OCI-LY7 (cell line): ENCODE data around the gene AKR1E2. TPM values are rescaled to one million over a fixed set of nuclear protein-coding genes. Genes with fewer than 3 reads are reported as not detected.

Experiments used
- BruUV-seq: library from RNA; stranded (reverse); fragments of 400-500 nt; replicated peaks from 2 replicates; lab custom pipeline; 2021; lab: Mats Ljungman, UMichigan
- CTCF ChIA-PET: fragments of 300-600 bp; sonication (Branson Sonifier 250); formaldehyde crosslinking; loops from one replicate; lab custom pipeline; 2022; ENCODE audit warnings: antibody characterized with exemption; ENCODE audit not compliant: unreplicated experiment; lab: Charles Lee
- POLR2A ChIA-PET: fragments of 300-600 bp; sonication (Branson Sonifier 250); formaldehyde crosslinking; loops from one replicate; lab custom pipeline; 2022; ENCODE audit warnings: antibody characterized with exemption; lab: Charles Lee
- DNase-seq: peaks from one replicate; pipeline ENCODE4 v3.0.0-alpha.2; 2015; ENCODE audit warnings: low spot score
- H2AFZ ChIP-seq: fragments of 200-600 bp; sonication (generic), shearing (Covaris generic); 2 replicates; pipeline ENCODE4 v1.6.1; 2014; ENCODE audit warnings: mild to moderate bottlenecking, antibody characterized with exemption, low read length, moderate library complexity
- H3K27ac ChIP-seq: fragments of 200-600 bp; sonication (generic); 2 replicates; pipeline ENCODE4 v1.5.1; 2014; ENCODE audit warnings: mixed run types, low read depth, mild to moderate bottlenecking, moderate library complexity, low read length, inconsistent platforms; ENCODE audit not compliant: poor library complexity, severe bottlenecking
- H3K36me3 ChIP-seq: fragments of 200-600 bp; sonication (generic); 2 replicates; pipeline ENCODE4 v1.6.1; 2014; ENCODE audit warnings: mild to moderate bottlenecking, antibody characterized with exemption, low read length, moderate library complexity, mixed read lengths; ENCODE audit not compliant: insufficient read depth
- H3K4me1 ChIP-seq: fragments of 200-600 bp; sonication (generic); 2 replicates; pipeline ENCODE4 v1.5.1; 2014; ENCODE audit warnings: mild to moderate bottlenecking, low read length; ENCODE audit not compliant: insufficient read depth, poor library complexity, severe bottlenecking
- H3K4me2 ChIP-seq: fragments of 200-600 bp; sonication (generic); 2 replicates; pipeline ENCODE4 v1.6.1; 2014; ENCODE audit warnings: mild to moderate bottlenecking, low read length
- H3K4me3 ChIP-seq: fragments of 200-600 bp; sonication (generic); 2 replicates; pipeline ENCODE4 v1.5.1; 2014; ENCODE audit warnings: mild to moderate bottlenecking, low read depth, low read length; ENCODE audit not compliant: poor library complexity, severe bottlenecking
- H3K79me2 ChIP-seq: fragments of 200-600 bp; sonication (generic); 2 replicates; pipeline ENCODE4 v1.6.1; 2016; ENCODE audit warnings: low read depth, mild to moderate bottlenecking, low read length, moderate library complexity, mixed read lengths; ENCODE audit not compliant: insufficient read depth
- H3K9me2 ChIP-seq: fragments of 200-600 bp; sonication (generic); 2 replicates; pipeline ENCODE4 v1.6.1; 2016; ENCODE audit warnings: mild to moderate bottlenecking, low read length, mixed read lengths; ENCODE audit not compliant: insufficient read depth
- H3K9me3 ChIP-seq: fragments of 200-600 bp; sonication (generic); 2 replicates; pipeline ENCODE4 v1.6.1; 2014; ENCODE audit warnings: mild to moderate bottlenecking, mixed run types, low read length, mixed read lengths
- H4K20me1 ChIP-seq: fragments of 200-600 bp; sonication (generic); 2 replicates; pipeline ENCODE4 v1.6.1; 2014; ENCODE audit warnings: mild to moderate bottlenecking, antibody characterized with exemption, low read length, moderate library complexity, mixed read lengths; ENCODE audit not compliant: insufficient read depth
- EZH2phosphoT487 ChIP-seq: fragments of 200-600 bp; sonication (generic); IDR thresholded peaks from 2 replicates; pipeline ENCODE4 v1.6.1; 2018; ENCODE audit warnings: low read depth, borderline replicate concordance, mild to moderate bottlenecking, mixed run types, antibody characterized with exemption, low read length, moderate library complexity, mixed read lengths
- intact Hi-C: fragments of 100-400 bp; cut with micrococcal nuclease; formaldehyde crosslinking; loops from one replicate; pipeline ENCODE4 v1.10.0; 2022; ENCODE audit not compliant: unreplicated experiment
- total RNA-seq, 2 experiments: library from RNA; depleted of rRNA in 1 of 2; stranded (reverse); fragments of >200 nt in 1 of 2; shearing (Covaris generic) in 1 of 2; gene quantifications; 2 replicates each; pipeline ENCODE4 v1.2.3, GENCODE V29; 2014 to 2022
- TF ChIP-seq, protein P1 (sequence below): fragments of 200-600 bp; sonication (generic); conservative IDR thresholded peaks from 2 replicates; pipeline ENCODE4 v1.5.1; 2014; ENCODE audit warnings: mild to moderate bottlenecking, antibody characterized with exemption, low read length, moderate library complexity, mixed read lengths

The AKR1E2 gene
- total RNA-seq, 2 experiments from 2014 or later, result not detected

DNA sequence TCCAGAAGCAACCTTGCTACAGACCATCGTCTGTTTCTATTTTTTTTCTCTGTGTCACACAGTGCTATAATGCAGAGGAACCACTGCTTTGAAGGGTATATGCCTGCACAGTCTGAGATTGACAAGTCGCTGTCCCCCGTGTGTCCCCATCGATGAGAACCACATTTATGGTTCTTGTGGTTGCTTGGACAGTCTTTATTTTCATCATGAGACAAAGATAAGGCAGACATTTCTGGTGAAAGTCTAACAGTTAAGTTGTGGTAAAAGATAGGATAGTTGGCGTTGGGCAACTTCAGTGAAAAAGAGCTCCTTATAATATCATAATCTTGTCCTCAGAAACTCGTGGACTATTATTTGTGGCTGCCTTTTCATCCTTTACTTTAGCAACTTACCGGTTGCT, 6.3 kb upstream of the AKR1E2 start:
- POLR2A ChIA-PET, result interaction anchor here (0.5 to 1.4 kb wide), 2 partner anchors 13 to 60 kb away, joined by 3 read pairs; no protein-coding TSS in a partner anchor
- no TSS peak for BruUV-seq
- intact Hi-C loops, result no loop called here

DNA sequence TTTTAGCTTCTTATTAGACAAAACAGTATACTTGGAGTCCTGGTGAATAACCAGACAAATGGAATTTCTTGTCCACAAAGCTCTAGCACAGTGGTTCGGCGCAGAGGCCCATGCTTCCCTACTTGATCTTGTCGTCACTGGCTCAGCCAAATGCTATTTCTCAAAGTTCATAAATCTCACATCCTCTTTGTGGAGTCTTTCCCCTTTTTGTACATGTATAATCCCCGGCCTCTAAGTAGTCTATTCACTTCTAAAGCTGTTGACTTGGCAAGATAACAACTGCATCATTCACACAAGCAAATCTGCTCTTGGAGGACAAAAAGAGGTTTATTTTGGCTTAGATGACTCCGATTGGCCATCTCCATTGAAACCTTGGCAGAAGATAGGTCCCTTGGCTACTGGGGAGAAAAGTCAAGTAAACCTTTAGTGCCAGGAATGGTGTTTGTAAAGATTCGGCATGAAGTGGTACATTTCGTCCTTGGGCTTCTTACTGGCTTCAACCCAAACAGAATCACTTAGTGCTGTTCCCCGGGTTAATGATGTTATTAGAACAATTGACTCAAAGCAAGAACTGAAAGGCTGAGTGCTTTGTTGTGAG, 5.1 kb upstream of the AKR1E2 start:
- H3K9me2 ChIP-seq, result no peaks in the 10 kb centered on the region
- TF ChIP-seq EZH2phosphoT487, result no peak
- TF ChIP-seq, protein P1, sequence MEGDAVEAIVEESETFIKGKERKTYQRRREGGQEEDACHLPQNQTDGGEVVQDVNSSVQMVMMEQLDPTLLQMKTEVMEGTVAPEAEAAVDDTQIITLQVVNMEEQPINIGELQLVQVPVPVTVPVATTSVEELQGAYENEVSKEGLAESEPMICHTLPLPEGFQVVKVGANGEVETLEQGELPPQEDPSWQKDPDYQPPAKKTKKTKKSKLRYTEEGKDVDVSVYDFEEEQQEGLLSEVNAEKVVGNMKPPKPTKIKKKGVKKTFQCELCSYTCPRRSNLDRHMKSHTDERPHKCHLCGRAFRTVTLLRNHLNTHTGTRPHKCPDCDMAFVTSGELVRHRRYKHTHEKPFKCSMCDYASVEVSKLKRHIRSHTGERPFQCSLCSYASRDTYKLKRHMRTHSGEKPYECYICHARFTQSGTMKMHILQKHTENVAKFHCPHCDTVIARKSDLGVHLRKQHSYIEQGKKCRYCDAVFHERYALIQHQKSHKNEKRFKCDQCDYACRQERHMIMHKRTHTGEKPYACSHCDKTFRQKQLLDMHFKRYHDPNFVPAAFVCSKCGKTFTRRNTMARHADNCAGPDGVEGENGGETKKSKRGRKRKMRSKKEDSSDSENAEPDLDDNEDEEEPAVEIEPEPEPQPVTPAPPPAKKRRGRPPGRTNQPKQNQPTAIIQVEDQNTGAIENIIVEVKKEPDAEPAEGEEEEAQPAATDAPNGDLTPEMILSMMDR, result no peak
- no peaks in the 10 kb centered on the region for H3K9me3 ChIP-seq
- CTCF ChIA-PET, result no interaction called here
- H3K4me3 ChIP-seq, result no peak overlapping the region
- POLR2A ChIA-PET, result interaction anchor here (1.4 kb wide), 1 partner anchor 12 kb away, joined by 3 read pairs; no protein-coding TSS in a partner anchor
- H3K79me2 ChIP-seq, result no peaks in the 10 kb centered on the region
- H3K36me3 ChIP-seq, result no peaks in the 10 kb centered on the region
- H3K4me1 ChIP-seq, result no peaks in the 10 kb centered on the region
- no peaks in the 10 kb centered on the region for H4K20me1 ChIP-seq
- H3K27ac ChIP-seq, result no peak overlapping the region
- H2AFZ ChIP-seq, result no peak overlapping the region
- DNase-seq, result no peak
- BruUV-seq, result no TSS peak
- intact Hi-C loops, result no loop called here
- no peak overlapping the region for H3K4me2 ChIP-seq

More for the DNA sequence above, 6.3 kb upstream of the AKR1E2 start:
- no peaks in the 10 kb centered on the region for H3K4me1 ChIP-seq
- no peak for TF ChIP-seq EZH2phosphoT487
- TF ChIP-seq, protein P1, result no peak
- no peak for DNase-seq
- CTCF ChIA-PET, result no interaction called here
- no peak overlapping the region for H3K27ac ChIP-seq
- no peaks in the 10 kb centered on the region for H4K20me1 ChIP-seq
- H3K9me2 ChIP-seq, result no peaks in the 10 kb centered on the region
- H2AFZ ChIP-seq, result no peak overlapping the region
- H3K4me3 ChIP-seq, result no peak overlapping the region
- H3K36me3 ChIP-seq, result no peaks in the 10 kb centered on the region
- H3K9me3 ChIP-seq, result no peaks in the 10 kb centered on the region
- no peaks in the 10 kb centered on the region for H3K79me2 ChIP-seq
- H3K4me2 ChIP-seq, result no peak overlapping the region

DNA sequence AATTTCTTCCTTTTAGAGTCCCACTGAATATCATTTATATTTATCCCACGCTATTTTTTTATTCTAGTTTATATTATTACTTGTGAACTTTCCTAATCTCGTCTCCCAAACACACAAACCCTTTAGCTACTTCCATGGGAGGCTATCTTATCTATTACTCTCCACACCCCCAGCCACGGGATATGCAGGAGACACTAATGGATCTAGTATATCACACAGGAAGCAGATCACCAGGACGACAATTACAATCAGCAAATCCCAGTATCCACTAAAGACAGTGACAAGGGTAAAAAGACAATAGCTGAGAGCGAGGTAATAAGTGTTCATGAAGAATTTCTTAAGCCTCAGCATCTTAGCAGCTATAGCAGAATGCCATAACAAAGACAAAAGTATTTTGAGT, 3.8 kb upstream of the AKR1E2 start:
- no peaks in the 10 kb centered on the region for H3K9me3 ChIP-seq
- no peaks in the 10 kb centered on the region for H3K4me1 ChIP-seq
- intact Hi-C loops, result no loop called here
- BruUV-seq, result no TSS peak
- H3K79me2 ChIP-seq, result no peaks in the 10 kb centered on the region
- ChIA-PET POLR2A (no interaction called here), CTCF (no interaction called here)
- H3K36me3 ChIP-seq, result no peaks in the 10 kb centered on the region
- no peaks in the 10 kb centered on the region for H4K20me1 ChIP-seq
- no peak overlapping the region for H3K27ac ChIP-seq
- no peak overlapping the region for H2AFZ ChIP-seq
- H3K4me2 ChIP-seq, result no peak overlapping the region
- no peak overlapping the region for H3K4me3 ChIP-seq
- DNase-seq, result no peak
- TF ChIP-seq, protein P1, result no peak
- TF ChIP-seq EZH2phosphoT487, result no peak
- no peaks in the 10 kb centered on the region for H3K9me2 ChIP-seq
